ENCODE results near the gene TRIOBP.
A peak's percentile ranks its signal among the peaks of the same experiment; 100 is the strongest.
"Not testable (repeated sequence)": the region's sequence is repeated elsewhere in the genome, so short reads cannot be mapped to it uniquely, and the experiment has no call there.

Gene TRIOBP

DNA sequence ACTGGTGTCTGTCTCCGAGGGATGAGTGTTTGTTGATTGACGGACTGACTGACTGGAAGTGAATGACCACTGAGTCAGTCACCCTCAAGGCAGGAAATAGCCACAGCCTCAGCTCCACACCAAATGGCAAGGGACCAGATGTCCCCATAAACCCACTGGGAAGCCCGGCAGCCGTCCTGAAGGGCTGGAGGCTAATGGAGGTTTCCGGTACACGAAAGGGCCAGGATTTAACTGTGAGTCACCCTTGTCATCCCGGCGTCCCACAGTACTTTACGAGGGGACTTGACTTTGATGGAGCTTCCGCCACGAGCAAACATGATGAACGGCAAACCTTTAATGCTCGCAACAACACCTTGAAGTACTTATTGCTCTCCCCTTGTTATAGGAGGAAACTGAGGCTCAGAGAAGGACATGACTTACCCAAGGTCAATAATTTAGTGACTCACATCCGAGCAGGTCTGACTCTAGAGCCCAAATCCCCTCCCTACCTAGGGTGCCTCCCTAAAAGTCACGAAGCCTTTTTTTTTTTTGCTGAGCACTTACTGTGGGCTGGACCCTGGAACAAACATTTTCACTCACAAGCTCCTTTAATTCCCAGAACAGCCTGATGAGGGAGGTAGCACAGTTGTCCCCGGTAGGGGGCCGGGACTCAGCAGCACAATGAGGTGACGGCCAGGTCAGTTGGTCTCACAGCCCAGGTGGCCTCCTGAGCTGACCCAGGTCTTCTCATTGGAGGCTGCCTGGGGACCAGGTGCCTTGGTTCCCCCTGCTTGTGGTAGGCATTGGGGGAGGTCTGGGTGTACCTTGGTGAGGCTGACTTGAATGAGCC is 85.7 kb downstream of the TRIOBP start:
- no peak overlapping the region for H3K4me3 ChIP-seq (ENCODE audit: low read depth, low read length)
- H3K36me3 ChIP-seq (ENCODE audit: insufficient read depth, low read length): no peaks in the 10 kb centered on the region
- H3K27ac ChIP-seq (ENCODE audit: low read depth, low read length): no peak overlapping the region
- H2AFZ ChIP-seq (ENCODE audit: low read length, unreplicated experiment): no peak overlapping the region
- no peaks in the 10 kb centered on the region for H3K79me2 ChIP-seq (ENCODE audit: control insufficient read depth, insufficient read depth, low read length, unreplicated experiment)
- H3K27me3 ChIP-seq (ENCODE audit: insufficient read depth, low read length): no peaks in the 10 kb centered on the region
- H3K4me1 ChIP-seq (ENCODE audit: control insufficient read depth, insufficient read depth, low read length, unreplicated experiment): peaks cover 9% of the 10 kb centered on the region

DNA sequence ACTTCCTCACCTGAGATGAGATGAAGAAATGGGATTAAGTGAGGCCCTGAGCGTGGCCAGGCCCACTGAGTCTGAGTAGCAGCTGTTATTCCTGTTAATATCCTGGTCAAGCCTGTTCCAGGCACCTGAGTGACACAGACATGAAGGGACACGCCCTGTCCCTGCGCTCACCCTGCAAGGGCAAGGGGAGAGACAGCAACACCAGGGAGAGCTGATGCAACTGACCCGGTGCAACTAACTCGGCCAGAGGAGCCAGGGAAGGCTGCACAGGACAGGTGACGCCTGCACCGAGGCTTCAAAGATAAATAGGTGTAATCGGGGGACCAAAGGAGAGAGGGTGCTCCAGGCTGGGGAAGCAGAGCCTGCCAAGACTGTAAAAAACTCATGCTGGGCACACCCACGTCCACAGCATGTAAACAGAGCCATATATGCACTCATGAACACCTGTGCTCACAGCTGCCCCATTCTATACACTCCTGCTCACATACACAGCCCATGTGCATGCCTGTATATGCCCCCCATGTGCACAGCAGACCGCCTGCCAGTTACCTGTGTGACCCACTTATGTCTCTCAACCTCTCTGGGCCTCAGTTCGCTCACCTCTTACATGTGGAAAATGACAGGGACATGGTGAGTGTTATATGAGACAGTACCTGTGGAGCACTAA is 88.1 kb downstream of the TRIOBP start:
- Histone ChIP-seq H3K27ac (ENCODE audit: low read depth, low read length) (no peak overlapping the region), H2AFZ (ENCODE audit: low read length, unreplicated experiment) (no peak overlapping the region), H3K4me3 (ENCODE audit: low read depth, low read length) (no peak overlapping the region)

DNA sequence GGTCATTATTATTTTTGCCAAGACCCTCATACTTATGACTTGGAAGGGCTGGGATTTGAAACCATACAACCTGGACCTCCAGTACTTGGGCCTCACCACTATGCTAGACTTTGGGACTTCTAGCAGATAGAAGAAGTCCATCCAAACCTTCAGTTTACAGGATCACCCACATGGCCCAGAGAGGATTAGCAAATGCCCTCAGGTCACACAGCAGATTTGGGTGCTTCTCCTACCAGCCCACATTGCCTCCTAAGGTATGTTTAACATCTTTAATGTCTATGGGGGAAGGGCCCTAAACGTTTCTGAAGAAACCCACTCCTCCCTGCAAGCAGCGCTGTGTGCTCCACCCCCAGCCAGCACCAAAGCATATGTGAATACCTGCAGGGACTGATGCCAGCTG is 93.4 kb downstream of the TRIOBP start:
- Histone ChIP-seq H3K27ac (ENCODE audit: low read depth, low read length) (no peak overlapping the region), H3K4me1 (ENCODE audit: control insufficient read depth, insufficient read depth, low read length, unreplicated experiment) (no peaks in the 10 kb centered on the region), H3K4me3 (ENCODE audit: low read depth, low read length) (no peak overlapping the region), H2AFZ (ENCODE audit: low read length, unreplicated experiment) (no peak overlapping the region), H3K36me3 (ENCODE audit: insufficient read depth, low read length) (no peaks in the 10 kb centered on the region), H3K79me2 (ENCODE audit: control insufficient read depth, insufficient read depth, low read length, unreplicated experiment) (no peaks in the 10 kb centered on the region), H3K27me3 (ENCODE audit: insufficient read depth, low read length) (no peaks in the 10 kb centered on the region)

More for the DNA sequence above, 88.1 kb downstream of the TRIOBP start:
- no peaks in the 10 kb centered on the region for H3K27me3 ChIP-seq (ENCODE audit: insufficient read depth, low read length)
- H3K36me3 ChIP-seq (ENCODE audit: insufficient read depth, low read length): no peaks in the 10 kb centered on the region
- H3K79me2 ChIP-seq (ENCODE audit: control insufficient read depth, insufficient read depth, low read length, unreplicated experiment): no peaks in the 10 kb centered on the region
- peaks cover 9% of the 10 kb centered on the region for H3K4me1 ChIP-seq (ENCODE audit: control insufficient read depth, insufficient read depth, low read length, unreplicated experiment)

DNA sequence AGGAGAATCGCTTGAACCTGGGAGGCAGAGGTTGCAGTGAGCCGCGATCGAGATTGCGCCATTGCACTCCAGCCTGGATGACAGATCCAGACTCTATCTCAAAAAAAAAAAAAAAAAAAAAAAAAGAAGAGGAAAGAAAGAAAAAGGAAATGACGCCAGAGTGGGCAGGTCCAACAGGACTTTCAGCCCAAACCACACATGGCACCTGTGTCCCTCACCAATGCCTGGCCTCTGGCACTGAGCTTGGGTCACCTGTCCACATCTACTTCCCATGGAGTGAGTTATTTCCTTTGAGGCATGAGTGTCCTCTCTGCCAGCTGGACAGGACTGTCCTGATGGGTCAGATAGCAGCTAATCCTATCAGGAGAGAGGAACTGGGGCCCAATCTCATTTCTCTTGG is 95.6 kb downstream of the TRIOBP start:
- Histone ChIP-seq H3K27me3 (ENCODE audit: insufficient read depth, low read length) (no peaks in the 10 kb centered on the region), H3K4me1 (ENCODE audit: control insufficient read depth, insufficient read depth, low read length, unreplicated experiment) (no peaks in the 10 kb centered on the region)

DNA sequence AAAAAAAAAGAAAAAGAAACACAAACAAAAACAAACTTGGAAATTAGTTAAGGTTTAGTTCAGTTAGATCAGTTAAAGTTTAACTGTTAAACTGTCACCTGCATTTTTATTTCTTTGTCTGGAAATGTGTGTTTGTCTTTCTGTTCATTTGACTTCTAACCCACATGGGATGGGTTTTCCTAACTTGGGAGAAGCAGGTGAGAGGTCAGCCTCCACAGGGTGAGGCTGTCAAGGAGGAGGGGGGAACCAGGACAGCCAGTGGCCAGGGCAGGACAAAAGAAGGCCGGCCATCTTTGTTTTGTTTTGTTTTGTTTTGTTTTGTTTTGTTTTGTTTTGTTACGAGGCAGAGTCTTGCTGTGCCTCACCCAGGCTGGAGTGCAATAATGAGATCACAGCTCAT is 97.5 kb downstream of the TRIOBP start:
- no peak overlapping the region for H2AFZ ChIP-seq (ENCODE audit: low read length, unreplicated experiment)

More for the DNA sequence above, 95.6 kb downstream of the TRIOBP start:
- Histone ChIP-seq H3K36me3 (ENCODE audit: insufficient read depth, low read length) (no peaks in the 10 kb centered on the region), H2AFZ (ENCODE audit: low read length, unreplicated experiment) (no peak overlapping the region), H3K79me2 (ENCODE audit: control insufficient read depth, insufficient read depth, low read length, unreplicated experiment) (no peaks in the 10 kb centered on the region), H3K4me3 (ENCODE audit: low read depth, low read length) (no peak overlapping the region), H3K27ac (ENCODE audit: low read depth, low read length) (no peak overlapping the region)

DNA sequence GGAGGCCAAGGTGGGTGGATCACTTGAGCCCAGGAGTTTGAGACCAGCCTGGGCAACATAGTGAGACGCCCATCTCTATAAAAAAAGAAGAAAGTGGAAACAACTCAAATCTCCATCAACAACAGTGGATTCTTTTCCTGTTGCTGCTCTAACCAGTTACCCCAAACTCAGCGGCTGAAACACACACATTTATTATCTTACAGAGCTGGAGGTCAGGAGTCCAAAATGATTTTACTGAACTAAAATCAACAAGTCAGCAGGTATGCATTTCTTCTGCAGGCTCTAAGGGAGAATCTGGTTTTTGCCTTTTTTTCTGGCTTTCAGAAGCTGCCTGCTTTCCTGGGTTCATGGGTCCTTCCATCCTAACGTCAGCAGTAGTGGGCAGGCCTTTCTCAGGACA is 99.2 kb downstream of the TRIOBP start:
- Histone ChIP-seq H2AFZ (ENCODE audit: low read length, unreplicated experiment) (no peak overlapping the region), H3K27ac (ENCODE audit: low read depth, low read length) (no peak overlapping the region), H3K27me3 (ENCODE audit: insufficient read depth, low read length) (no peaks in the 10 kb centered on the region), H3K4me3 (ENCODE audit: low read depth, low read length) (no peak overlapping the region), H3K4me1 (ENCODE audit: control insufficient read depth, insufficient read depth, low read length, unreplicated experiment) (no peaks in the 10 kb centered on the region), H3K36me3 (ENCODE audit: insufficient read depth, low read length) (no peaks in the 10 kb centered on the region), H3K79me2 (ENCODE audit: control insufficient read depth, insufficient read depth, low read length, unreplicated experiment) (no peaks in the 10 kb centered on the region)

More for the DNA sequence above, 97.5 kb downstream of the TRIOBP start:
- no peaks in the 10 kb centered on the region for H3K79me2 ChIP-seq (ENCODE audit: control insufficient read depth, insufficient read depth, low read length, unreplicated experiment)
- no peak overlapping the region for H3K4me3 ChIP-seq (ENCODE audit: low read depth, low read length)
- H3K4me1 ChIP-seq (ENCODE audit: control insufficient read depth, insufficient read depth, low read length, unreplicated experiment): no peaks in the 10 kb centered on the region
- H3K27ac ChIP-seq (ENCODE audit: low read depth, low read length): no peak overlapping the region
- H3K36me3 ChIP-seq (ENCODE audit: insufficient read depth, low read length): no peaks in the 10 kb centered on the region
- no peaks in the 10 kb centered on the region for H3K27me3 ChIP-seq (ENCODE audit: insufficient read depth, low read length)

DNA sequence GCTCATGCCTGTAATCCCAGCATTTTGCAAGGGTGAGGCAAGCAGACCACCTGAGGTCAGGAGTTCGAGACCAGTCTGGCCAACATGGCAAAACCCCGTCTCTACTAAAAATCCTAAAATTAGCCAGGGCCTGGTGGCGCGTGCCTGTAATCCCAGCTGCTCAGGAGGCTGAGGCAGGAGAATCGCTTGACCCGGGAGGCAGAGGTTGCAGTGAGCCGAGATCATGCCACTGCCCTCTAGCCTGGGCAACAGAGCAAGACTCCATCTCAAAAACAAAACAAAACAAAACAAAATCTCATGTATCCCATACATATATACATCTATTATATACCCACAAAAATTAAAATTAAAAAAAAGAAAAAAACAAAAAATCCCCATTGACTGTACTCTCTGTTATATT is 100.4 kb downstream of the TRIOBP start:
- H3K79me2 ChIP-seq (ENCODE audit: control insufficient read depth, insufficient read depth, low read length, unreplicated experiment); H3K4me3 ChIP-seq (ENCODE audit: low read depth, low read length); H3K36me3 ChIP-seq (ENCODE audit: insufficient read depth, low read length); H2AFZ ChIP-seq (ENCODE audit: low read length, unreplicated experiment); H3K27ac ChIP-seq (ENCODE audit: low read depth, low read length); H3K4me1 ChIP-seq (ENCODE audit: control insufficient read depth, insufficient read depth, low read length, unreplicated experiment); H3K27me3 ChIP-seq (ENCODE audit: insufficient read depth, low read length): not testable (repeated sequence)

DNA sequence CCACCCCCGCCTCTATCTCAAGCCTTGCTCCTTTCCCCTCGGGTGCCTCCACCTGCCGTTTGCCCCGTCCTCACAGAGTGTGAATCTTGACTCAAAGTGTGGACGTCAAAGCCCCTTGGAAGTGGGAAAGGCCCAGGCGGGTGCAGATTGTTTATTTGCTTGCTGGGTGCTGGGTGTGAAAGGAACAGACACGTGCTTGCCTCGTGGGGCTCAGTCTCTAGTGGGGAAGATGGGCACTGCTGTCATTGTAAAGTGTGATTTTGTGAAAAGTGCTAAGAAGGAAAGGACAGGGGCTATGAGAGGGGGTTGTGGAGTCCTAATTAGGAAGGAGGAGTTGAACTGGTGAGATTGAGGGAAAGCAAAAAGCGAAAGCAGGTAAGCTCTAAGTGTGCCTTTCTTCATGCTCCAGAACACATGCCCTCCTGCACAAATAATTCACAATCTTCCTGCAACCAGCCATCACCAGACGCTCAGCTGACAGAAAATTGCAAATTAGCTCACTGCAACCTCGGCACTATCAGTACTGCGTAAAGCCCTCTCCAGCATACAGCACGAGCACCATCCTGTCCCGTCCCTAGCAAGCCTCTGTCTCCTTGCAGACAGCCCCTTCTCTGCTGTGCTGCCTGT is 101.1 kb downstream of the TRIOBP start:
- no peaks in the 10 kb centered on the region for H3K4me1 ChIP-seq (ENCODE audit: control insufficient read depth, insufficient read depth, low read length, unreplicated experiment)
- H3K27me3 ChIP-seq (ENCODE audit: insufficient read depth, low read length): no peaks in the 10 kb centered on the region
- no peak overlapping the region for H3K27ac ChIP-seq (ENCODE audit: low read depth, low read length)
- H3K36me3 ChIP-seq (ENCODE audit: insufficient read depth, low read length): no peaks in the 10 kb centered on the region
- no peak overlapping the region for H3K4me3 ChIP-seq (ENCODE audit: low read depth, low read length)
- H3K79me2 ChIP-seq (ENCODE audit: control insufficient read depth, insufficient read depth, low read length, unreplicated experiment): no peaks in the 10 kb centered on the region
- H2AFZ ChIP-seq (ENCODE audit: low read length, unreplicated experiment): no peak overlapping the region

DNA sequence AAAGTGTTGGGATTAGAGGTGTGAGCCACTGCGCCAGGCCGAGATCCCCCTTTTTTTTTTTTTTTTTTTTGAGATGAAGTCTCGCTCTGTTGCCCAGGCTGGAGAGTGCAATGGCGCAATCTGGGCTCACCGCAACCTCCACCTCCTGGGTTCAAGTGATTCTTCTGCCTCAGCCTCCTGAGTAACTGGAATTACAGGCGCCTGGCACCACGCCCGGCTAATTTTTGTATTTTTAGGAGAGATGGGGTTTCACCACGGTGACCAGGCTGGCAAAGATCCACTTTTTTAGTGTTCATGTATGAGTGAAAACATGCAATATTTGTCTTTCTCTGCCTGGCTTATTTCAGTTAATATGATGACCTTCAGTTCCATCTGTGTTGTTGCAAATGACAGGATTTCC is 103.1 kb downstream of the TRIOBP start:
- H2AFZ ChIP-seq (ENCODE audit: low read length, unreplicated experiment); H3K4me1 ChIP-seq (ENCODE audit: control insufficient read depth, insufficient read depth, low read length, unreplicated experiment); H3K4me3 ChIP-seq (ENCODE audit: low read depth, low read length); H3K79me2 ChIP-seq (ENCODE audit: control insufficient read depth, insufficient read depth, low read length, unreplicated experiment); H3K27ac ChIP-seq (ENCODE audit: low read depth, low read length); H3K27me3 ChIP-seq (ENCODE audit: insufficient read depth, low read length); H3K36me3 ChIP-seq (ENCODE audit: insufficient read depth, low read length): not testable (repeated sequence)

DNA sequence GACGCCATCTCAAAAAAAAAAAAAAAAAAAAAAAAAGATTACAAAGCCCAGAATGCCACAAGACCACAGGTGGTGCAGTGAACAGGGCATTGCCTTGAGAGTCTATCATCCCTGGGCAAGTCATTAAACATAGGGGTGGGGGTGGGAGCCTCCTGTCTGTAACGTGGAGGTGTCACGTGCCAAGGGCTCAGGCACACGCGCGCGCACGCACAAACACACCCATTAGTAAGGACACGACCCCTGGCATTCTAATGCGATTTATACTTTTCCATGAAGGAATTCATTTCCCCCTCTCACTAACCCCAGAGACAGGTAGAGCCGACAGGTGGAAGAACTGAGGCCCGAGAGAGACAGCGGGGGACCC is 105.1 kb downstream of the TRIOBP start:
- Histone ChIP-seq H3K4me3 (ENCODE audit: low read depth, low read length) (peak overlapping the region; percentile 90), H3K79me2 (ENCODE audit: control insufficient read depth, insufficient read depth, low read length, unreplicated experiment) (peaks cover 16% of the 10 kb centered on the region), H2AFZ (ENCODE audit: low read length, unreplicated experiment) (no peak overlapping the region), H3K36me3 (ENCODE audit: insufficient read depth, low read length) (no peaks in the 10 kb centered on the region), H3K27ac (ENCODE audit: low read depth, low read length) (no peak overlapping the region), H3K4me1 (ENCODE audit: control insufficient read depth, insufficient read depth, low read length, unreplicated experiment) (peaks cover 3% of the 10 kb centered on the region), H3K27me3 (ENCODE audit: insufficient read depth, low read length) (no peaks in the 10 kb centered on the region)

All from ACC112 (cell line).